NCI-H146 treated with DMSO at 0.1 percent for 48 hours (cell line): ENCODE results near the gene INTS1.
"Not testable (repeated sequence)": the region's sequence is repeated elsewhere in the genome, so short reads cannot be mapped to it uniquely, and the experiment has no call there.

Source experiments
- DNase-seq: peaks from one replicate; lab custom pipeline; 2025; ENCODE audit not compliant: unreplicated experiment; lab: John Stamatoyannopoulos, UW

Gene INTS1

GRCh38 chr7:1531263-1531978 is 27.2 kb upstream of the INTS1 start:
- DNase-seq, result no peak

DNA sequence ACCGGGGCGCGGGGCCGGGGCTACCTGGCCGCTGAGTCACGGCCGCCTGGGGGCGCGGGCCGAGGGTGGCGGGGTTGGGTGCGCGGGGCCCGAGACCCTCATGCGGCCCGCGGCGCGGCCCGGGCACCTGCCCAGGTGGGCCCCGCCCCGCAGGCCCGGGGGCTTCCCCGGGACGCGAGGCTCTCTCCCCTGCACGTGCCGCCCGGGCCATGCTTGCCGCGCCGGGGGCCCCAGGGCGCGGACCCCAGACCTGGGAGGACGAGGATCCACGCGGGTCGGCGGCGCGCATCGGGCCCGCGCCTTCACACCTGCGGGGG is 26.7 kb upstream of the INTS1 start:
- no peak for DNase-seq

GRCh38 chr7:1529383-1530116 is 25.4 kb upstream of the INTS1 start:
- DNase-seq, result no peak

GRCh38 chr7:1526271-1526754 is 22.1 kb upstream of the INTS1 start:
- DNase-seq, result no peak

DNA sequence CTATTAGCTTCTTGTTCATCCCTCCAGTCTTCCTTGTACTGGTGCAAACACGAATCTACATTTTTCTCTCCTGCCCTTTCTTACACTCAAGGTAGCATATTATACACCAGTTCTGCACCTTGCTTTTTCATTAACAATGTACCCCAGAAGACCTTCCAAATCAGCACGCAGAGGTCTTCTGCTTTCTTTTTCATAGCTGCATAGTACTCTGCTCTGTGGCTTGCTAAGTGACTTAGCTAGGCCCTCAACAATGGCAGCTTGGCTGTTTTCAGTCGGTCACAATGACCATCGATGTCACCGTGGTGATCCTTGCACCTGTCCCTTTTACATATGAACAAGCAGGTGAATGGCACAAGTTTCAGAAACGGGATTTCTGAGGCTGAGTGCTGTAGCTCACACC is 21.2 kb upstream of the INTS1 start:
- DNase-seq, result no peak

DNA sequence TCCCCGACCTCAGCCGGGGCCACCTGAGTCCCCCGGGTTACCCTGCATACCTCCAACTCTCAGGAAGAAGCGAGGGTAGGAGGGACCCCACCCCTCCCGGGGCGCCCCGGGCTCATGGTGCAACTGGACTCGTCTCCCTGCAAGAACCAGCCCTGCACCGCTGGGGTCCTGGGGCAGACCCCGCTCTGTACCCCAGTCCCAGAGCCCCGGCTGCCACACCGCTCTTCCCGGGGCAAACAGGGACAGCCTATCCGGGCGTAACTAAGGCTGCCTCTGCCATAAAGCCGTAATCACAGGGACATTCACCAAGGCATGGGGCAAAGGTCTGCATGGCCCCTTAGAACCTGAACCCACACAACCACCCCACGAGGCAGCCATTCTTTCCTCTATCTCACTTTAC is 19.7 kb upstream of the INTS1 start:
- DNase-seq, result no peak

GRCh38 chr7:1523208-1523607 is 19.0 kb upstream of the INTS1 start:
- DNase-seq, result no peak

DNA sequence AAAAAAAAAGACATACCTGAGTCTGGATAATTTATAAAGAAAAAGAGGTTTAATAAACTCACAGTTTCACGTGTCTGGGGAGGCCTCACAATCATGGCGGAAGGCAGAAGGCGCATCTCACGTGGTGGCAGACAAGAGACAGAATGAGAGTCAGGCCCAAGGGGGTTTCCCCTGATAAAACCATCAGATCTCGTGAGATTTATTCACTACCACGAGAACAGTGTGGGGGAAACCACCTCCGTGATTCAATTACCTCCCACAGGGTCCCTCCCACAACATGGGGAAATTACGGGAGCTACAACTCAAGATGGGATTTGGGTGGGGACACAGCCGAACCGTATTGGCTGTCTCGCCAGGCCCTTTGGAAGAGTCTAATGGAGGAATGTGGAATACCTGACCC is 17.3 kb upstream of the INTS1 start:
- DNase-seq, result no peak

DNA sequence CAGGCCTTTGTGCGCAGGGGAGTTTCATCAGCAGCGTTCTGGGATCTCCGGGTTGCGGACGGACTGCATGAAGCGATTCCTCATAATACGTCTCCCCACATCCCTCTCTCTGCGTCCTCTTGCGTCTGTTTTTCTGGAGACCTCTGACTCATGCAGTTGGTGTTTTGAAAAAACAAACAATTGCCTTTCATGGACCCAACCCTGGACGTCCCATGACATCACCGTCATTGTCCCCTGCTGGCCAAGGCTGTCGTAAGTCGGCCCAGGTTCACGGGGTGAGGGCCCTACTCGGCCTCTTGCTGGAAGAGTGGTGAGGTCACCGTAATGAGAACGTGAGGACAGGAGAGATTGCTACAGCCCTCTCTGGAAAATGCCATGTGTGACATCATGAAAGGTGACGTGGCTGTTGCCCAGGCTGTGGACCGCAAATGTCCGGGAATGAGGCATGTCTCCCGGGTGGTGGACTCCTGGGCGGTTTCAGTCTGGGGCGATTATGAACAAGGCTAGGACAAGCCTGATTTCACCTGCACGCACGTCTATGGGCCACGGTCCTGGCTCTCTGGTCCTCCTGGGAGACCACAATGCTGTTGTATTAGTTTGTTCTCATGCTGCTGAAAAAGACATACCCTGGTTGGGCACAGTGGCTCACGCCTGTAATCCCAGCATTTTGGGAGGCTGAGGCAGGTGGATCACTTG is 16.5 kb upstream of the INTS1 start:
- DNase-seq, result no peak

- DNase-seq, result not testable (repeated sequence)
Measured at GRCh38 chr7:1519322-1519922, 15.2 kb upstream of the INTS1 start.

- DNase-seq, result no peak
Measured at GRCh38 chr7:1516586-1517251, 12.5 kb upstream of the INTS1 start.

GRCh38 chr7:1515509-1515967 is 11.3 kb upstream of the INTS1 start:
- not testable (repeated sequence) for DNase-seq

- no peak for DNase-seq
Measured at GRCh38 chr7:1514995-1515401, 10.8 kb upstream of the INTS1 start.

GRCh38 chr7:1514407-1514806 is 10.2 kb upstream of the INTS1 start:
- no peak for DNase-seq

- no peak for DNase-seq
Measured at GRCh38 chr7:1513657-1514095, 9.5 kb upstream of the INTS1 start.

DNA sequence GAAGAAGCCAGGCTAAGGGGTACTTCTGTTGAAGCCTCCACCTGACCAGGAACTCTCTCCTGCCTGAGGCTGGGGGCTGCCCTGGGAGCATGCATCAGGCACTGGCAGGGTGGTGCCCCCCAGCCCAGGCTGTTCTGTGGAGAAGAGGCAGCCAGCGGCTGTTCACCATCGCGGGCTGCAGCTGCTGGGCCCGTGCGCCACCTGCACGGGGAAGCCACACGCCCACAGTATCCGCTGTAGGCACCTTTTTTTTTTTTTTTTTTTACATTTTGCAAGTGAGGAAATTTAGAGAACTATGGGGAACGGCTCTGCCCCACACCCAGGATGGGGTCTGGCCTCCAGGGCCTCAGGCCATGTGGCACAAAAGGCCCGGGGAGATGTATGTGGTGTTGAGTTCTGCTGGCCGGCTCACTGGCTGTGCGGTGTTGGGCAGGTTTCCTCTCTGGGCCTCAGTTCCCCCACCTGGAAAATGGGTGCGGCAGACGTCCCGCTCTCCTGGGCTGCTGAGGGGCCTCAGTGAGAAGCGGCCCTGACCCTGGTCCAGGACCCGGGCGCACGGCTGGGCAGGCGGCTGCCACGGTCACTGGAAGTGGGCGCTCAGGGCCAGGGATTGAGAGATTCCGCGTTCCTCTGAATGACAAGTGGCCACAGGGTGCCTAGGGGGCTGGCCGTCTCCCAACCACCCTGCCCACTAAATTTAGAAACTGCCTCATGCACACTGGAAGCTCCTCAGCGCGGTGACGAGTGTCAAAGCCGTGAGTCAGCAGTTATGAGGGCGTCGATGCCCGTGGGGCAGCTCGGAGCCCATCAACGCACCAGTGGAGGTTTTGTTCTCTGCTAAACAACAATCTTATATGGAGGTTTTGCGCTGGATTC is 8.8 kb upstream of the INTS1 start:
- DNase-seq, result no peak

DNA sequence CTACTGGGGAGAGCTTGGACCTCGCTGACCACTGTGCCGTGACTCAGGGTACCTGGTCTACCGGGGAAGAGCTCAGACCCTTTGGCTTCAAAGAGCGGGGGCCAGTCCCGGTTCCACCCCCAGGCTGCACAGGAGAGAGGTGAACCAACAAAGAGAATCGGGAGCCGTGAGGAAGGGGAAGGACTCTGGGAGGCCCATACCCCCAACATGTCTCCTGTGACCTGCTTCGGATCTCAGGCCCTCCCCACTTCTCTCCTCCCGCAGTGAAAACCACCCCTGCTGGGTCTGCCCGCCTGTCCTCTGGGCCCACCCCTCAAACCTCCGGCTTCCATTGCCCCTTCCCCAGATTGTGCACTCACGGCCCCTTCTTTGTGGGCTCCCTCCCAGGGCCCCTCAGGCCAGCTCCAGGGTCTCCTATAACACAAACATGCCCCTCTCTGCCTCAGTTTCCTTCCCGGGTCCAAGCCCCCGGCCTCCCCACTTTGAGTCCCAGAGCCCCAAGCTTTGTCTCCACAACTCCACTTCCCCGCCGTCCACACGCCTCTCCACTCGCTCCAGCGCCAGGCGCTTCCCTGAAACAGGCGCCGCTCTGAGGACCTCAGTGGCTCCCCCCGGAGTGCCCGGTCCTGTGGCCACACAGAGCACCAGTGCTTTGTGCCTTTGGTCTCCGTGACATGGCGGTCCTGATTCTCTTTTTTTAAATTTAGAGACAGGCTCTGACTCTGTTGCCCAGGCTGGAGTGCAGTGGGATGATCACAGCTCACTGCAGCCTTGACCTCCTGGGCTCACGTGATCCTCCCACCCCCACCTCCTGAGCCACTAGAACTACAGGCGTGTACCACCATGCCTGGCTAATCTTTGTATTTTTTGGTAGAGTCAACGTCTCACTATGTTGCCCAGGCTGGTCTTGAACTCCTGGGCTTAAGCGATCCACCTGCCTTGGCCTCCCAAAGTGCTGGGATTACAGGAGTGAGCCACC is 7.5 kb upstream of the INTS1 start:
- no peak for DNase-seq

GRCh38 chr7:1510780-1511154 is 6.6 kb upstream of the INTS1 start:
- DNase-seq, result no peak

GRCh38 chr7:1509226-1509625 is 5.0 kb upstream of the INTS1 start:
- no peak for DNase-seq
